Measurements from ENCODE around the gene IL10.

GRCh38 chr1:206799311-206799710 lies 27.0 kb upstream of the IL10 start:
- no peak for TF ChIP-seq EP300 (IDR thresholded peaks at IDR 0.05)
- no peak for TF ChIP-seq POLR2AphosphoS5 (IDR thresholded peaks at IDR 0.05)

Data from upper lobe of left lung (tissue), 4 donors.